HEK293 (cell line): ENCODE results near the gene CAPZB.

Experiments used
- CTCF ChIA-PET: fragments of 350-600 bp; formaldehyde crosslinking; extraction: SDS; loops from one replicate; lab custom pipeline; 2021; ENCODE audit warnings: antibody characterized with exemption; lab: Yijun Ruan, JAX
- POLR2A ChIA-PET: fragments of 300-600 bp; formaldehyde crosslinking; extraction: SDS; loops from one replicate; lab custom pipeline; 2020; ENCODE audit warnings: antibody characterized with exemption, inconsistent platforms; lab: Yijun Ruan, JAX
- H3K27ac ChIP-seq: fragments of 200-500 bp; sonication (Bioruptor generic); 2 replicates; pipeline ENCODE4 v1.5.1; 2014; ENCODE audit warnings: low read depth, low read length, control low read depth, inconsistent platforms; ENCODE audit errors: extremely low read depth
- H3K36me3 ChIP-seq, 2 experiments: fragments of 200-500 bp in 1 of 2; sonication (Bioruptor generic) in 1 of 2; 1 replicate in 1 of 2; 2 replicates in 1 of 2; pipeline ENCODE4 v1.5.1; 2014 to 2017; ENCODE audit warnings: inconsistent platforms in 2 of 2, low read length in 2 of 2; ENCODE audit not compliant: control insufficient read depth in 2 of 2, insufficient read depth in 1 of 2
- H3K4me1 ChIP-seq: fragments of 200-500 bp; sonication (Bioruptor generic); 2 replicates; pipeline ENCODE4 v1.5.1; 2014; ENCODE audit warnings: mild to moderate bottlenecking, low read length, inconsistent platforms; ENCODE audit not compliant: control insufficient read depth, insufficient read depth
- H3K4me3 ChIP-seq: 2 replicates; pipeline ENCODE4 v1.5.1; 2011; ENCODE audit warnings: low read depth, mild to moderate bottlenecking, control low read depth, low read length, moderate library complexity
- H3K9me3 ChIP-seq: fragments of 200-500 bp; sonication (Bioruptor generic); 2 replicates; pipeline ENCODE4 v1.5.1; 2014; ENCODE audit warnings: low read depth, low read length, inconsistent platforms; ENCODE audit not compliant: control insufficient read depth, insufficient read depth
- EGR2 ChIP-seq: fragments of 450-650 bp; formaldehyde crosslinking; IDR thresholded peaks from 2 replicates; pipeline ENCODE4 v1.5.1; 2016; ENCODE audit warnings: low read depth, missing biosample characterization, missing genetic modification characterization
- OSR2 ChIP-seq: fragments of 450-650 bp; formaldehyde crosslinking; IDR thresholded peaks from 2 replicates; pipeline ENCODE4 v1.5.1; 2016; ENCODE audit warnings: missing biosample characterization, missing genetic modification characterization
- SP3 ChIP-seq: fragments of 450-650 bp; formaldehyde crosslinking; IDR thresholded peaks from 2 replicates; pipeline ENCODE4 v1.5.1; 2016; ENCODE audit warnings: missing biosample characterization, missing genetic modification characterization
- TRIM28 ChIP-seq: IDR thresholded peaks from 2 replicates; pipeline ENCODE4 v1.6.1; 2011; ENCODE audit warnings: low read length, control low read depth, borderline replicate concordance
- ZFP3 ChIP-seq: fragments of 450-650 bp; formaldehyde crosslinking; IDR thresholded peaks from 2 replicates; pipeline ENCODE4 v1.5.1; 2016; ENCODE audit warnings: low read depth, missing biosample characterization, missing genetic modification characterization
- ZNF10 ChIP-seq: fragments of 450-650 bp; formaldehyde crosslinking; IDR thresholded peaks from 2 replicates; pipeline ENCODE4 v1.5.1; 2017; ENCODE audit warnings: missing biosample characterization, missing genetic modification characterization
- ZNF175 ChIP-seq: fragments of 450-650 bp; formaldehyde crosslinking; IDR thresholded peaks from 2 replicates; pipeline ENCODE4 v1.5.1; 2016; ENCODE audit warnings: missing biosample characterization, missing genetic modification characterization
- ZNF18 ChIP-seq: fragments of 450-650 bp; formaldehyde crosslinking; IDR thresholded peaks from 2 replicates; pipeline ENCODE4 v1.5.1; 2016; ENCODE audit warnings: missing biosample characterization, missing genetic modification characterization
- ZNF366 ChIP-seq: fragments of 450-650 bp; formaldehyde crosslinking; conservative IDR thresholded peaks from 2 replicates; pipeline ENCODE4 v1.5.1; 2016; ENCODE audit warnings: missing biosample characterization, missing genetic modification characterization
- ZNF398 ChIP-seq: fragments of 450-650 bp; formaldehyde crosslinking; IDR thresholded peaks from 2 replicates; pipeline ENCODE4 v1.5.1; 2017; ENCODE audit warnings: missing biosample characterization, missing genetic modification characterization
- ZNF449 ChIP-seq: fragments of 450-650 bp; formaldehyde crosslinking; IDR thresholded peaks from 2 replicates; pipeline ENCODE4 v1.5.1; 2017; ENCODE audit warnings: missing biosample characterization, mild to moderate bottlenecking, missing genetic modification characterization, moderate library complexity
- ZNF518A ChIP-seq: fragments of 450-650 bp; formaldehyde crosslinking; conservative IDR thresholded peaks from 2 replicates; pipeline ENCODE4 v1.5.1; 2016; ENCODE audit warnings: low read depth, missing biosample characterization, missing genetic modification characterization
- ZNF548 ChIP-seq: fragments of 450-650 bp; formaldehyde crosslinking; IDR thresholded peaks from 2 replicates; pipeline ENCODE4 v1.5.1; 2016; ENCODE audit warnings: missing biosample characterization, missing genetic modification characterization
- ZNF560 ChIP-seq: fragments of 450-650 bp; formaldehyde crosslinking; IDR thresholded peaks from 2 replicates; pipeline ENCODE4 v1.5.1; 2017; ENCODE audit warnings: missing biosample characterization, missing genetic modification characterization, borderline replicate concordance
- ZNF596 ChIP-seq: fragments of 450-650 bp; IDR thresholded peaks from 2 replicates; pipeline ENCODE4 v1.5.0; 2018; ENCODE audit warnings: missing biosample characterization, mild to moderate bottlenecking, missing genetic modification characterization, moderate library complexity
- ZNF837 ChIP-seq: fragments of 450-650 bp; formaldehyde crosslinking; IDR thresholded peaks from 2 replicates; pipeline ENCODE4 v1.5.1; 2016; ENCODE audit warnings: missing biosample characterization, missing genetic modification characterization

Gene CAPZB

GRCh38 chr1:19481826-19482398 lies 3.4 kb downstream of the CAPZB start:
- Histone ChIP-seq H3K27ac (no peak overlapping the region), H3K4me3 (no peak overlapping the region), H3K4me1 (peaks cover 8% of the 10 kb centered on the region), H3K9me3 (no peaks in the 10 kb centered on the region), H3K36me3 (peaks cover 0 to 57% of the 10 kb centered on the region in 2 experiments; a peak in 1 of 3 replicates)
- ChIA-PET POLR2A (no interaction called here), CTCF (interaction anchor here (0.5 to 1.3 kb wide), 4 partner anchors 12 to 172 kb away, joined by 3 to 4 read pairs (median 4); no protein-coding TSS in a partner anchor)
- no peak for TF ChIP-seq ZNF398 (tag by site-specific recombination)
- TF ChIP-seq ZNF449 (tag by site-specific recombination): peak; percentile 50; the same call in 1 of the 2 replicates
- TF ChIP-seq ZNF560 (tag by site-specific recombination): no peak
- no peak for TF ChIP-seq ZNF10
- no peak for TF ChIP-seq ZNF18 (tag by site-specific recombination)
- no peak for TF ChIP-seq ZNF596

GRCh38 chr1:19480282-19480681 lies 5.1 kb downstream of the CAPZB start:
- Histone ChIP-seq H3K27ac (no peak overlapping the region), H3K36me3 (peaks cover 0 to 69% of the 10 kb centered on the region in 2 experiments; a peak in 1 of 3 replicates), H3K4me1 (peaks cover 8% of the 10 kb centered on the region), H3K4me3 (no peak overlapping the region), H3K9me3 (no peaks in the 10 kb centered on the region)
- POLR2A ChIA-PET: no interaction called here
- no peak for TF ChIP-seq EGR2 (tag by site-specific recombination)
- CTCF ChIA-PET: interaction anchor here (0.7 kb wide), 1 partner anchor 133 kb away, joined by 3 read pairs; no protein-coding TSS in a partner anchor

- POLR2A ChIA-PET: no interaction called here
- H3K36me3 ChIP-seq: peaks cover 0 to 75% of the 10 kb centered on the region in 2 experiments; a peak in 1 of 3 replicates
- H3K27ac ChIP-seq: no peak overlapping the region
- no peak for TF ChIP-seq ZFP3 (tag by site-specific recombination)
- TF ChIP-seq ZNF837 (tag by site-specific recombination): no peak
- no peak for TF ChIP-seq ZNF518A (tag by site-specific recombination)
- no peak for TF ChIP-seq ZNF548 (tag by site-specific recombination)
- no peak for TF ChIP-seq TRIM28
- no peak for TF ChIP-seq SP3
- no peak for TF ChIP-seq ZNF175 (tag by site-specific recombination)
- no peak for TF ChIP-seq ZNF366 (tag by site-specific recombination)
- TF ChIP-seq OSR2: no peak
- TF ChIP-seq, all 188 proteins: peak for 0
- CTCF ChIA-PET: interaction anchor here (0.7 kb wide), 1 partner anchor 132 kb away, joined by 3 read pairs; no protein-coding TSS in a partner anchor
- no peak overlapping the region for H3K4me3 ChIP-seq
- no peaks in the 10 kb centered on the region for H3K9me3 ChIP-seq
- H3K4me1 ChIP-seq: peaks cover 8% of the 10 kb centered on the region
These were observed 5.8 kb downstream of the CAPZB start for GRCh38 chr1:19479351-19480120.
